ENCODE data around the gene SMARCD2.
"Not testable (repeated sequence)": the region's sequence is repeated elsewhere in the genome, so short reads cannot be mapped to it uniquely, and the experiment has no call there.

The SMARCD2 gene

GRCh38 chr17:63798572-63799106 is 43.8 kb downstream of the SMARCD2 start:
- no peak for TF ChIP-seq CTCF (IDR thresholded peaks at IDR 0.05; ENCODE audit: insufficient read depth, low read length, missing control alignments)
- POLR2A ChIA-PET: no interaction called here
- DNase-seq (ENCODE audit: low read depth, low spot score): no peak
- CTCF ChIA-PET: interaction anchor here (0.9 to 1.6 kb wide), 3 partner anchors 13 to 30 kb away, joined by 3 to 4 read pairs (median 3); no protein-coding TSS in a partner anchor
- no peak overlapping the region for H3K4me3 ChIP-seq (ENCODE audit: low read depth, low read length)

DNA sequence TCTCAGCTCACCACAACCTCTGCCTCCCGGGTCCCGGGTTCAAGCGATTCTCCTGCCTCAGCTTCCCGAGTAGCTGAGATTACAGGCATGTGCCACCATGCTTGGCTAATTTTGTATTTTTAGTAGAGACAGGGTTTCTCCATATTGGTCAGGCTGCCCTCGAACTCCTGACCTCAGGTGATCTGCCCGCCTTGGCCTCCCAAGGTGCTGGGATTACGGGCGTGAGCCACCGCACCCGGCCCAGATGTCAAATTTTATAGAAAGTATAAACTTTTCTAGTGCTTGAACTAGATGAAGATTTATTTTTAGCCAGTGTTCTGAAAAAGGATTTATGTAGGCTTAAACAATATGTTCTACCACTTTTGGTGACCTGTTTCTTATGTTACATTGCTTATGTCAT is 46.1 kb downstream of the SMARCD2 start:
- CTCF ChIA-PET: interaction anchor here (0.8 to 1.2 kb wide), 3 partner anchors 9 to 35 kb away, joined by 3 to 4 read pairs (median 3); no protein-coding TSS in a partner anchor
- POLR2A ChIA-PET; H3K4me3 ChIP-seq (ENCODE audit: low read depth, low read length); DNase-seq (ENCODE audit: low read depth, low spot score): not testable (repeated sequence)

DNA sequence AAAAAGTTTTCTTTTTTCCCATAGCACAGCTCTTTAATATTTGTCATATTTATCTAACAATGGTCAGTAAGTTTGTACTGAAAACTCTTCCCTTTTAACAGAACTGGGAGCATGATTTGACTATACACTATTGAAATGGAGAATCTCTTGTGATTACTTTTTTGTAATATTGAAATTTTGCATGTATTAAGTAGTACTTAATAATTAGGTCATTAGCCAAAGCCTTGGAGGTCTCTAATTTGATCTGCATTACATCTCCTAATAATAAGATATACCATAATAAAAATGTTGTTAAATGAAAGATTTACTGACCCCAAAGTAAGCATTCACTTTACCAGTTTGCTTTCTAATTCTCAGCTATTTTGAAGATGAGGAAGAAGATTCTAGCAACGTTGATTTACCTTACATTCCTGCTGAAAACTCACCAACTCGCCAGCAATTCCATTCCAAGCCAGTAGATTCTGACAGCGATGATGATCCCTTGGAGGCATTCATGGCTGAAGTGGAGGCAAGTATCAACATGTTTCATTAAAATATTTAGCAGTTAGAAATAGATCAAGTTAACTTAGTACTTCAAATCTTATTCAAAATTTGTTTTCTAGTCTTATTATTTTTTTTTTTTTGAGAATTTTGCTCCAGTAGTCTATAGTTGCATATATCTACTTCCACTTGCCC is 50.3 kb downstream of the SMARCD2 start:
- CTCF ChIA-PET: no interaction called here
- H3K4me3 ChIP-seq (ENCODE audit: low read depth, low read length): no peak overlapping the region
- no peak for TF ChIP-seq CTCF (IDR thresholded peaks at IDR 0.05; ENCODE audit: insufficient read depth, low read length, missing control alignments)
- no peak for DNase-seq (ENCODE audit: low read depth, low spot score)
- POLR2A ChIA-PET: no interaction called here

DNA sequence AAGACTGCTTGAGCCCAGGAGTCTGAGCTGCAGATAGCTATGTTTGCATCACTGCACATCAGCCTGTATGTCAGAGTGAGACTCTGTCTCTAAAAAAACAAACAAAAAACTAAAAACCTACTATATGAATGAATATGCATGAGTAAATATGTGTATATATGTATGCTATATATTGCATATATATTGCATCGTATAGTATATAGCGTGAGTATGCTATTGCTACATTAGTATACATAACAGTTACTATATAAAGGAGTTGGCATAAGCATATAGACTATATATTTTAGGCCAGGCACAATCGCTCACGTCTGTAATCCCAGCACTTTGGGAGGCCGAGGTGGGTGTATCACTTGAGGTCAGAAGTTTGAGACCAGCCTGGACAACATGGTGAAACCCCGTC is 52.4 kb downstream of the SMARCD2 start:
- DNase-seq (ENCODE audit: low read depth, low spot score): no peak
- CTCF ChIA-PET: interaction anchor here (1.7 to 2.0 kb wide), 2 partner anchors 9 to 365 kb away, joined by 3 to 6 read pairs; no protein-coding TSS in a partner anchor
- POLR2A ChIA-PET: no interaction called here
- H3K4me3 ChIP-seq (ENCODE audit: low read depth, low read length): no peak overlapping the region
- no peak for TF ChIP-seq CTCF (IDR thresholded peaks at IDR 0.05; ENCODE audit: insufficient read depth, low read length, missing control alignments)

DNA sequence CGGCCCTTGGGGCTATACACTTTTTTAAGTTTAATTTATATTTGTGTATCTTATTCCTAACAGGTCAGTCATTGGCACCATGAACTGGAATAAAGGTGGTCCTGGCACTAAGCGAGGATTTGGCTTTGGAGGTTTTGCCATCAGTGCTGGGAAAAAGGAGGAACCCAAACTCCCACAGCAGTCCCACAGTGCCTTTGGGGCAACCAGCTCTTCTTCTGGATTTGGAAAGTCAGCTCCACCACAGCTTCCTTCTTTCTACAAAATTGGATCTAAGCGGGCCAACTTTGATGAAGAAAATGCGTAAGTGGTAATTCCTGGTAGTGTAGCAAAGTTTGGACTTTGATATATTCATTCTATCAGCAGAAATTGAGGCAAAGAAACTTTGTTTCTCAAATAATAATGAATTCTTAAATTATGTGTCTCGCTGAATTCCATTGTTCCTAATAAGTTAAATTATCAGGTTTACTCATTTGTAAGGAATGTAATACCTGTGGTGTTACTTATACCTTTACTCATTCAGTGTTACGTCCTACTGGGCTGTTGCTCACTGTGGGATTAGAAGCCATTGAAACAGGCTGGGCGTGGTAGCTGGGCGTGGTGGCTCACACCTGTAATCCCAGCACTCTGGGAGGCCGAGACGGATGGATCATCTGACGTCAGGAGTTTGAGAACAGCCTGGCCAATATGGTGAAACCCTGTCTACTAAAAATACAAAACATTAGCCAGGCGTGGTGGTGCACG is 55.3 kb downstream of the SMARCD2 start:
- no peak for DNase-seq (ENCODE audit: low read depth, low spot score)
- ChIA-PET CTCF (interaction anchor here (0.9 to 1.3 kb wide), 2 partner anchors 9 to 48 kb away, joined by 3 read pairs; no protein-coding TSS in a partner anchor), POLR2A (no interaction called here)
- no peak for TF ChIP-seq CTCF (IDR thresholded peaks at IDR 0.05; ENCODE audit: insufficient read depth, low read length, missing control alignments)
- no peak overlapping the region for H3K4me3 ChIP-seq (ENCODE audit: low read depth, low read length)

DNA sequence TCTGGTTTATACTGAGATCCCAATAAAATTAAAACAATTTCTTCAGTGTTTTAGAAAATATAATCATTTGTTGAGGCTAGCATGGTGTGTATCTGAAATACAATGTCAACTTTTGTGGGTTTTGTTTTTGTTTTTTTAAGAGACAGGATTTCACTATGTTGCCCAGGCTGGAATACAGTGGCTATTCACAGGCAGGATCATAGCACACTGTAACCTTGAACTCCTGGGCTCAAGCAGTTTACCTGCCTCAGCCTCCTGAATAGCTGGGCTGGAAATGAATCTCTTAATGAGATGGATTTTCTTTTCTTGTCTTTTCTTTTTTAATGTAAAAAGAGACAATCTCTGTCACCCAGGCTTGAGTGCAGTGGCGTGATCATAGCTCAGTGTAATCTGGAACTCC is 56.4 kb downstream of the SMARCD2 start:
- POLR2A ChIA-PET: no interaction called here
- TF ChIP-seq CTCF (IDR thresholded peaks at IDR 0.05; ENCODE audit: insufficient read depth, low read length, missing control alignments): no peak

More for the DNA sequence above, 56.4 kb downstream of the SMARCD2 start:
- no peak for DNase-seq (ENCODE audit: low read depth, low spot score)
- H3K4me3 ChIP-seq (ENCODE audit: low read depth, low read length): no peak overlapping the region
- CTCF ChIA-PET: interaction anchor here (0.6 to 1.3 kb wide), 3 partner anchors 11 to 49 kb away, joined by 3 to 5 read pairs (median 3); no protein-coding TSS in a partner anchor
